ENCODE results near the gene PLA2G6.
A peak's percentile ranks its signal among the peaks of the same experiment; 100 is the strongest.

The PLA2G6 gene

DNA sequence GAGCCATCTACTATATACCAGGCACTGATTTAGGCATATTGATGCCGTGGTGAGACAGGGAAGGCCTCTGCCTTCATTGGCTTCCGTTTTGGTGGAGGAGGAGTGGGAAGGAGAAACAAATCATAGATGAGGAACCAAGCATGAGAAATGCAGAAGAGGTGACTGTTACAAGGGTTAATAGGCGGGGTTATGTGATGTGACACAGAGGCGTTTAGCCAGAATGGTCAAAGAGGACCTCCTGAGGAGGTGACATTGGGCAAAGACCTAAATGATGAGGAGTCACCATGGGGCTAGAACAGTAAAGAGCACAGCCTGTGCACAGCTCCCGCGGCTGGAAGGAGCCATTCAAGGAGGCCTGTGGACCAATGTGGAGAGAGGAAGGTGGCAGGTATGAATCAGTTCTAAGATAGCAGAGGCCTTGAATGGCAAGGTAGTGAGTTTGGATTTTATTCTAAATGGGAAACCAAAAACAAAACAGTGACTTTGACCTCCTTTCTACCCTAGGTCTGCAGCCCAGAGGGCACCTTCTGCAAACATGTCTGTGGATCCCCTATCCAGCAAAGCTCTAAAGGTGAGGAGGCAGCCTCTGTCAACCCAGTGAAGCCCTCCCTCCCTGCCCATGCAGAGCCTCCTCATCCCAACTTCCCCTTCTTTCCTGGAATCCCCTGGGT lies 31.8 kb upstream of the PLA2G6 start:
- no peak for DNase-seq

DNA sequence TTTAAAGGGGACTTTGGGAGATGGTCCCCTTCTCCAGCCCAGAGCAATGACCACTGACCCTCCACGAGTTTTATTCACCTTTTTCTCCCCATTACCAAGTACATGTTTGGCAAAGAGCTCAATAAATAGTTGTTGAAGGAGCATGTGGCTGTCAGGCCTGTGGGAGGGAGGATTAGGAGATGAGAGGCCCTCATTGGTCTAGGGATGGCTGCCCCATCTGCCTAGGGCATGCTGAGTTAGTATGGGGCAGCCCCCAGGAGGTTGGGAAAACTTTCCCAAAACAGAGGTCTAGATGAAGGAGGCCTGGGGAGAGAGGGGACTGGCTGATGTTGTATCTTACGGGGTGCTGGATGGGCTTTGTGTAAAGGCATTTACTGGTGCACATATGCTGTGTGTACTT lies 30.8 kb upstream of the PLA2G6 start:
- no peak for DNase-seq

DNA sequence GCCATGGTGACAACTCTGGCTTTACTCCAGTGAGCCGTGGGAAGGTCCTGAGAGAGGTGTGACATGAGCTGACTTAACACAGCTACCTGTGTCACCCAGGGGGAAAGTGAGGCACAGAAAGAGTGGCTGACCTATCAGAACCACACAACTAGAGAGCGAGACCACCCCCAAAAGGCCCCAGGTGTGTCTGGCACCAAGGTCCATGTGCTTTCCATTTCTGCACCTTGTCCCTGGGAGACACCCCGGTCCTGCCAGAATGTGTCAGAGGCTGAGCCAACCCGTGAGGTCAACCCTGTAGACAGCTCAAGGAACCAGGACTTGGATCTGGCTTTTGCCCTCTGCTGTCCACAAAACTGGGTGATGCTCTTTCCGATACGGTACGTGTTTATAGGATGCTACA lies 29.9 kb upstream of the PLA2G6 start:
- DNase-seq = no peak

DNA sequence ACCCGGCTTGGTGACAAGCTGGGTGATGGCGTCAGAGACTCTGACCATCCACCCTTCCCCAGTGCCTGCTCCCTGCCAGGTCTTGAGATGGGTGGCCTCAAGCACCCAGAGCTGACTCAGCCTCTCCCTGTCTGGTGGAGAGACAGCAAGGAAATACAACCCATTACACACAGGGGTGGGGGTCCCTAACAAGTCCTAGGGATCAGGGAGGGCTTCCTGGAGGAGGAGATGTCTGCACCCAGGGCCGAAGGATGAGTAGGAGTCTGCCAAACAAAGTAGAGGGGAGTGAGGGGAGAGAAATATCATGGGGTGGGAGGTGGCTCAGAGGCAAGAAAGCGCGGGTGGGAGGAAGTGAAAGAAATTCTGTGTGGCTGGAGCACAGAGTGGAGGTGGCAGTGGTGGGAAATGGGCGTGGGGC lies 26.9 kb upstream of the PLA2G6 start:
- DNase-seq = no peak

DNA sequence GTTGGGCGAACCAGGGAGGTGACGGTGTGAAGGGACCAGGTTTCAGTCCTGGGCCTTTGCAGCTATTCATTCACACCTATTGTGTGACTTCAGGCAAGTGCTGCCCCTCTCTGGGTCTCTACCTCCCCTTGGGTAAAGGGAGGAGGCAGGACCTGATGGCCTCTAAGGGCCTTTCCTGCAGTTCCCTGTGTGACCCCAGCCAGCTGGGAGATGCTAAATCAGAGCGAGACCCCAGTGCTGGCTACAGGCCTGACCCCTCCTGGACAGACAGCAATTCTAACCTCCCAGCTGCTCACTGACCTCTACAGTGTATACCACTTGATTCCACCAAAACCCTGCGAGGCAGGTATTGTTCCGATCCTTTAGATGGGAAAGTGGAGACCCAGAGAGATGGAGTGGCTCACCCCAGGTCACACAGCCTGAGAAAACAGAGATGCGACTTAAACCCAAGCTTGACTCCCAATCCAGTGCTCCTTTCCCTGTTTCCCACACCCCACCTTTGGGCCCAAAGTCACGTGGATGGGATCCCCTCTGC lies 26.3 kb upstream of the PLA2G6 start:
- DNase-seq = no peak

DNA sequence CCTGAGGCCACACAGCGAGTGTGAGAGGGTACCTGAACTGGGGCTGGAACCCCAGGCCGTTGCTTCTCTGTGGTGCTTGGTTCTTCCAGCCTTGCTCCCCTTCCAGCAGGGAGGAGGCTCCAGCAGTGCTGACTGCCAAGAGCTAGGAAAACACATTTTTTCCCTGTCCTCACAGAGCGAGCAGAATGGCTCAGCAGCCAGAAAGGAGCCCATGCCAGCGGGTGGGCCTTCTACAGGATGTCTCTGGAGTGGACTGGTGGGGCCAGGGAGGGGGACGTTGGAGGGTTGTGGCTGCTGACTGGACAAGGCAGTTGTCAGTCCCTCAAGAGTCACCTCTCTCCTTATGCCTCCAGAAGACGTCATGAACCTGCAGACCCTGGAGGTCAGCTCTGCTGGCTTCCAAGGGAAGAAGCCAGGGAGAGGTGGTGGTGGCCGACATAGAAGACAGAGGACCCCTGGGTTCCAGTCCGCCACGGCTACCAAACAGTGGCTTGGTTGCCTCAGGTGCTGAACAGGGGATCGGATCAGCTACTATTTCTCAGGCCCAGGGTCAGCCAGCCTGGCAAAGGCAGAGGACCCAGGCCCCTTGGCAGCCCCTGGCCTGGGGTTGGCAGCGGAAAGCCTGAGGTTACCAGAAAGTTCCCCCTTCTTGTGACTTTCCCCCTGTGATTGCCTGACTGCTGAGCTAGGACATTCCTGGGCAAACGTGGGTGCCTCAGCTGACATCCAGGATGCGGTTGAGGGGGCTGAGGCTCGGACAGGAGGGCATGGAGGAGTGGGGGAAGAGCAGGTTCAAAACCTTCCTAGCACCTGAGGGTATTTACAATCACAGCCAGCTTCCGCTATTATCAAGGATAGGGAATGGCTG lies 23.9 kb upstream of the PLA2G6 start:
- no peak for DNase-seq

DNA sequence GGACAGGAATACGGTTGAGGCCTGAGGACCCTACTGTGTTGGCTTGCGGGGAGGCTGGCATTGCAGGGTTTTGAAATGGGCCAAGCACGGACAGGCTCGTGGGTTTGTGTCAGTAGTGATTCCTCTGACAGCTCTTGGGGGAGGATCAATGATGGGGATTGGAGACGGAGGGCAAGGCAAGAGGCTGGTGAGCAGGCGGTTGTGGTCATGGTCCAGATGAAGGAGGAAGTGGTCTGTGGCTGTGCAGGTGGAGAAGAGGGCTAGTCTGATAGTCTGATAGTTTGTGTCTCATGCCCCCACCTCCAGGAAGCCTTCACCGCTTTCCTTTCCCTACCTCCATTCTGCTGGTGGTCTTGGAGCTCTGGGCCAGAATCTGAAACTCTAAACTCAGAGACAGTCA lies 23.2 kb upstream of the PLA2G6 start:
- DNase-seq = no peak

DNA sequence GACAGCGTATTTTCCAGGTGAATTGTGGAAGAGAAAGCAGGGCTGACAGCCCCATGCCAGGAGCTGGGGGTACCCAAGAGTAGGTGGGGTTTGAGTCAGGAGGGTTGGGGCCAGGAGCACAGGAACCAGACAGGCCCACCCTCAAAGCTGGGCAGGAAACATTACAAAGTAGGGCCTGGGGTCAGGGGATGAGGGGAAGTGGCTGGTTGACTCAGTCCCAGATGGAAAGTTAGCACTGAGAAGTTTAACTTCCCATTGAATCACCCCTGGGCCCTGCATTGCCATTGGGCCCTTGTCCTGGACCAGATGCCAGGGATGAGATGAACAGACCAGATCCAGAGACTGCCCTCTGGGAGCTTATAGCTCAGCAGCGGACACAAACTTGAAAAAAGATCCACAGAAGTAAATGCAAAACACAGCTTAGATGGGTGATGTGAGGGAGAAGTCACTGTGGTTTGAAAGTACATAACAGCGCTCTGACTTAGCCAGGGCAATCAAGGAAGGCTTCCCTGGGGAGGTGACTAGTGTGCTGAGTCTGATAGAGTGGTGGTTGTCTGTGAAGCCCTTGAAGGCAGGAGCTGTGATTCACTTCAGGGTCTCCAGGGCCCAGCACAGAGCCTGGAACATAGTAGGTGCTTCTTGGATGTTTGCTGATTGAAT lies 22.4 kb upstream of the PLA2G6 start:
- no peak for DNase-seq

DNA sequence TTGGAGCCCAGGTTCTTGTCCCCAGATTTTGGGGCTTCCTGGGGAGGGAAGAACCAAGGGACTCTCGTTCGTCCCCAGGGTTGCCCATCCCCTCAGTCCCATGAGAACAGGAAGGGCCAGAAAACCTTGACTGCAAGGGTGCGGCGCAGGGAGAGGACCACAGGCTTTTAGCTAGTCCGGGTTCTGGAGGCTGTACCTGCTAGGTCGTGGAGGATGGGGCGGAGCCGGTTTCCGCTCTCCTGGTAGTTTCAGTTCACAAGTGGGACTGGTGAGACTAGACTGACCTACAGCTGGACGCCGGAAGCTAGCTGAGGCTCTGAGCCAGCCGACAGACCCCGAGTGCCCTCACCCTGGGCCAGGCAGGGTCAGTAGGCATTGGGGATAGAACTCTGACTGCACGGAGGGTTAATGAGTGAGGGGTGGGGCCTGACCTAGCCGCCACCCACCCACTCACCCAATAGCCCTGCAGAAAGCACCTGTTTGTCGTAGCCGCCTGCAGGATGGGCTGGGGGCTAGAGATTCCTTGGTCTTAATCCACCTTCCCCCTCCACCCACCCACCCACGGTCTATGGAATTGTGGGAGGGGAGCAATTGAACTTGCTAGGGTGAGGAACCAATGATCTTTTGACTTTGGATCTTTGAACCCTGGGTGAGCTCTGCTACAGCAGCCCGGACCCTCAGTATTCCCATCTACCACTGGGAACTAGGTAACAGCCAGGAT lies 21.6 kb upstream of the PLA2G6 start:
- DNase-seq = peak; percentile 29

DNA sequence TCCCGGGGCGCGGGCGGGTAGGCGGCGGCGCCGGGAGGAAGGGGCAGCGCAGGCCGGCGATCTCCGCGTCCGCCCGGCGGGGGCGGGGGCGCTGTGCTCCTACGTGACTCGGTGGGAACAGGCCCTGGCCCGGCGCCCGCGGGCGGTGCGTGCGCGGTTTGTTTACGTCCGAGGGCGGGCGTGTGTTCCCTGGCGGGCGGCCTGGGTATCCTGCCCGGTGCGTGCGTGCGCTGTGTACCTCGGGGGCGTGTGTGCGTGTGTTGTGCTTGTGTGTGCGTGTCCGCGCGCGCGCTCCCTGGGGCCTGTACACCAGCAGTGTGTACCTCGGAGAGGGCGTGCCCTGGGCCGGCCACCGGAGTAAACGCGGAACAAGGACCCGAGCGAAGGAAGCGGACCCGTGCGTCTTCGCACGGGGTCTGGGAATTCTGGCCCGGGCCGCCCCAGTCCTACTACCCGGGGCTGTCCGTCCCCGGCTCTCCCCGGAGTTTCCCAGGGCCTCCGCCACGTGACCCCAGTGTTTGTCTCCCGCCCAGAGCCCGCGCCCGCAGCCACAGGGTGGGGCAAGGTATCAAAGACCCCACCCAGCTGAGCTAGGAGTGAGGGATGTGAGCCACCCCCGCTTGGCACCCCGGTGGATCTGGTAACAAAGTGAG lies 20.9 kb upstream of the PLA2G6 start:
- DNase-seq = peak; percentile 54

DNA sequence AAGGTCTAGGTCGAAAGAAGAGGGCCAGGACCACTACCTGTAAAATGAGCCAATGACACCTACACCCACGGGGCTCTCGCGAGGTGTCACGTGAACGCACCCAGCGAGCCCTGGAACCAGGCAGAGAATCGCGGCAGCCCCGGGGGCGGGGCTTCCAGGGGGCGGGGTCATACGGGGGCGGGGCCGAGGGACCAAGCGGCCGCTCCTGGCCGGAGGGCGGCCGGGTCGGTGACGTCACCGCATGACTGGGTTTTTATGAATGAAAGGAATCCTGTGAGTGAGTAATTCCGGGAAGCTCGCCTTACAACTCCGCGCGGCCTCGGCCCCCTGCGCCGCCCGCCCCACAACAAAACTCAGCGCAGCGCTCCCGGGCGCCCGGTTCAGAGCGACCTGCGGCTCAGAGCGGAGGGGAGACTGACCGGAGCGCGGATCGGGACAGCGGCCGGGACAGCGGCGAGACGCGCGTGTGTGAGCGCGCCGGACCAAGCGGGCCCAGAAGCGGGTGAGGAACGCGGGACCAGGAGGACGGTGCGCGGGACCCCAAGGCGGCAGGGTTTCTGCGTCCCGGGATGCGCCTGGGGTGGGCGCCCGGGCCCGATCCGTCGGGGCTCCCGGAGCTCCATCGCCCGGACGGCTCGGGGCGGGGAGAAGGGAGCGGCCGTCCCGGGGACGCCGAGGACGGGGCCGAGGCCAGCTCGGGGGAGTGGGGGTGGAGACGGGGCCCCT lies 20.2 kb upstream of the PLA2G6 start, which contains the start of gene MAFF:
Gene MAFF (plus strand): TSS at position 284 of the 726 bp plus-strand sequence. CDS start 11,860 bp downstream, outside the sequence.
- peak; percentile 87 for DNase-seq

DNA sequence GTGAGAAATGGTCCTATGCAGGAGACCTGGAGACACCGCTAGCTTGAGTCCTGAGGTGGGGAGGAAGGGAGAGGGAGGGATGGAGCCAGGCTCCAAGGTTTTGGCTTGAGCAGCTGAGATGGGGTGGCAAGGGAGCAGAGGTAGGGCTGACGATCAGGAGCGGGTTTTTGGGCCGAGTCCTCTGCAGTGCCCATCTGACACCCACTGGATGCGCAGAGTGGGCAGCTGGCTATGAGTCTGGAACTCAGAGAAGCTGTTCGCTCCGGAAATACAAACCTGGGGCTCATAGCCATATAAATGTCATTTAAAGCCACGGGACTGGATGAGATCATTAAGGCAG lies 19.7 kb upstream of the PLA2G6 start:
- no peak for DNase-seq

DNA sequence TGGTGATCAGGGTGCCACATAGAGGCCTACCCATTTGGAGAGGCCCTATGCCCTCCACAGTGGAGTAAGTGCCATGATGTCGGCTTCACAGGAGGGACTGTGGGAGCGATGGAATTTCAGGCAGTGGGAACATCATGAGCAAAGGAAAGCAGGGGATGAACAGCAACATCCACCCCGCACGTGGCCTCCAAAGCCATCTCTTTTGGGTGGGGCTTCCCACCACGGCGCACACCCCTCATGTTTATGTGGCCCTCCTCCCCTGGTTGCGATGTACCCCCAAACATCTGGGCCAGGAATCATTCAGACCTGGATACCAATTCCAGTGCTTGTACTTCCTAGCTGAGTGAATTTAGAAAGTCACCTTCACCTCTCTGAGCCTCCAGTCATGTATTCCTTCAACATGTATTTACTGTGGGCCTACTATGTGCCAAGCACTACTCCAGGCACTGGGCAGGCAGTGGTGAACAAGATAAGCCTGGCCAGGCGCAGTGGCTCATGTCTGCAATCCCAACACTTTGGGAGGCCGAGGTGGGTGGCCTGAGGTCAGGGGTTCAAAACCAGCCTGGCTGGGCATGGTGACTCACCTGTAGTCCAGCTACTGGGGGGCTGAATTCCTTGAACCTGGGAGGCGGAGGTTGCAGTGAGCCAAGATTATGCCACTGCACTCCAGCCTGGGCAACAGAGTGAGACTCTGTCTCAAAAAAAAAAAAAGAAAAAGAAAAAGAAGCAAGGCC lies 18.4 kb upstream of the PLA2G6 start:
- DNase-seq = no peak

DNA sequence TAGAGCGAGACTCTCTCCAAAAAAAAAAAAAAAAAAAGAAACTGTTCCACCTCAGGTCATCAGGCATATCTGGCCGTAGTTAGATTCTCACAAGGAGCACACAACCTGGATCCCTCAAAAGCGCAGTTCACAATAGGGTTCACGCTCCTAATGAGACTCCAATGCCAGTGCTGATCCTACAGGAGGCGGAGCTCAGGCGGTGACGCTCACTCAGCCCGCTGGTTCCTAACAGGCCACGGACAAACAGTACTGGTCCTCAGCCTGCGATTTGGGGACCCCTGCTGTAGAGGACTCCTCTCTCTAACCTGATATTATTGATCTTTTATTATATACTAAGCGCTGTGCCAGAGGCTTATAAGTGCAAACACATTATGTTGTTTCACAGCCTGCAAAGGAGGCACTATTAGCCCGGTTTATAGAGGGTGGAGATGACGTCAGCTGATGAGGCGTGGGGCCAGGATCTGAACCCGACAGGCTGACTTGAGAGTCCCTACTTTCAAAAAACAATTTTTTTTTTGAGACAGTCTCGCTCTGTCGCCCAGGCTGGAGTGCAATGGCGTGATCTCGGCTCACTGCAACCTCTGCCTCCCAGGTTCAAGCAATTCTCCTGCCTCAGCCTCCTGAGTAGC lies 15.3 kb upstream of the PLA2G6 start:
- no peak for DNase-seq

DNA sequence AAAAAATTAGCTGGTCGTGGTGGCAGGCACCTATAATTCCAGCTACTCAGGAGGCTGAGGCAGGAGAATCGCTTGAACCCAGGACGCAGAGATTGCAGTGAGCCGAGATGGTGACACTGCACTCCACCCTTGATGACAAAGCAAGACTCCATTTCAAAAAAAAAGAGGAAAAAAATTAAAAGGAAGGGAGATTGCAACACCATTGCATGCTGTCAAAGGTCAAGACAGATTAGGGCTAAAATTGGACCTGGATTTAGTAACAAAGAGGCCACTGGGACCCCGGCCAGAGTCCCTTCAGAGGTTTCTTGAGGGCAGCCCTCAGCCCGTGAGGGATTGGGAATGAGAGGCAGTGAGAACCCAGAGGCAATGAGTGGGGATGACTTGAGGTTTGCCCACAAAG lies 11.9 kb upstream of the PLA2G6 start:
- no peak for DNase-seq

DNA sequence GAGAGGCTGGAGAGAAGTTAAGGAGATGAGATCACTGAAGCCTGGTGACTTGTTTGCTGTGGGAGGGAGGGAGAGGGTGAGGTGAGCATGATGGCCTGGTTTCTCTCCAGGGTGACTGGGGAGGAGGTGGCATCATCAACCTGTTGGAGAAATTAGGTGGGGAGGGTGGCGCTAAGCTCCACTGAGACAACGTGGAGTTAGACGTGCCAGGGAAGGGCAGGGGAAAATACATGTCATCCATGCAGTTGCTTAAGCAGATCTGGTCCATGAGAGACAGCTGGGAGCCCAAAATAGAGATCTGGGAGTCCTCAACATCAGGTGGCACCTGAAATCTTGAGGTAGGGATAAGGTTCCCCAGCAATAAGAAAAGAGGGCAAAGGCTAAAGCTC lies 10.8 kb upstream of the PLA2G6 start:
- DNase-seq = no peak

DNA sequence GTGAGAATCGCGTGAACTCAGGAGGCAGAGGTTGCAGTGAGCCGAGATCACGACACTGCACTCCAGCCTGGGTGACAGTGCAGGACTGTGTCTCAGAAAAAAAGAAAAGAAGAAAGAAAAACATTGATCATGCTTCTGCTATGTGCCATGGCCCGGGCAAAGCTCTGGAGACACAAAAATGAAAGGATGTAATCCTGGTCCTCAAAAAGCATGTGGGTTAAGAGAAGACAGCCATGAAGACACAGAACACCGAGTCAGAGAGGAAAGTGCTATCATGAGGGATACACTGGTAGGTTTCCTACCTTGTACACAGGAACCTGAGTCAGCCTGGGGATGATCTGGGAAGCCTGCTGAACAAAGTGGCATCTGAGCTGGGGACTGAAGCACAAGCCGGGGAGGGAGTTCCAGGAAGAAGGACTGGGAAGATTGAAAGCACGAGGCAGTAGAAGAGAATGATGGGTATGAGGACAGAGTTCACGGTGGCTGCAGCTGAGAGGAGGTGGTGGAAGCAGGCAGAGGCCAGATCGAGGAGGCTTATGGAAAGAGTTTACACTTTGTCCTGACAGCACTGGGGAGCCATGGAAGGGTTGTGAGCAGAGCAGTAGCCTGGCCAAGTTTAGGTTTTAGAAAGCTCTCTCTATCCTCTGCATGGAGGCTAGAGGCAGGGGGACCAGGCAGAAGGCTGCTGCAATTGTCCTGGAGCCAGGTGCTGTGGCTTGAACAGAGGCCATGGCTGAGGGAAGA lies 10.3 kb upstream of the PLA2G6 start:
- DNase-seq = no peak

DNA sequence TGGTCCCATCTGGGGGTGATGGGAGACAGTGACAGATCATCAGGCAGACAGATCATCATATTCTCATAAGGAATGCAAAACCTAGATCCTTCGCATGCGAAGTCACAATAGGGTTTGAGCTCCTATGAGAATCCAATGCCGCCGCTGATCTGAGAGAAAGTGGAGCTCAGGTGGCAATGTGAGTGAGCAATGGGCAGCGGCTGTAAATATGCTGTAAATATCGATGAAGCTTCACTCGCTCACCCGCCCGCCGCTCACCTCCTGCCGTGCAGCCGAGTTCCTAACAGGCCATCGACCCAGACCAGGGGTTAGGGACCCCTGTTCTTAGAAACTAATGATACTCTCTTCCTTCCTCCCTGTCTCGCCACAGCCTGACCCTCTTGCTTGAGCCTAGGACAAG lies 9.4 kb upstream of the PLA2G6 start:
- DNase-seq = no peak

DNA sequence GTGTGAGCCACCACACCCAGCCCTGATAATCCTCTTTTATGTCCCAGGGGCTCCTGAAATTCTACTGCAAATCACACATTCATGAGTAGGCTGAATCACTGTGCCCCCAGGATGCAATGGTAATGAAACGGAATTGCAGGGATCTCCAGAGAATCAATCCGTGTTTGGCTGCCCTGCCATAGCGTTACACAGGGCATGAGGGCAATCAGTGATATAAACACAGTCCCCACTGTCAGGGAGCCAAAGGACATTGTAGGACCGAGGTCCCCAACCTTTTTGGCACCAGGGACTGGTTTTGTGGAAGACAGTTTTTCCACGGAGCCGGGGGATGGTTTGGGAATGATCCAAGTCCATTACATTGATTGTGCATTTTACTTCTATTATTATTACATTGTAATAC lies 9.0 kb upstream of the PLA2G6 start:
- no peak for DNase-seq

DNA sequence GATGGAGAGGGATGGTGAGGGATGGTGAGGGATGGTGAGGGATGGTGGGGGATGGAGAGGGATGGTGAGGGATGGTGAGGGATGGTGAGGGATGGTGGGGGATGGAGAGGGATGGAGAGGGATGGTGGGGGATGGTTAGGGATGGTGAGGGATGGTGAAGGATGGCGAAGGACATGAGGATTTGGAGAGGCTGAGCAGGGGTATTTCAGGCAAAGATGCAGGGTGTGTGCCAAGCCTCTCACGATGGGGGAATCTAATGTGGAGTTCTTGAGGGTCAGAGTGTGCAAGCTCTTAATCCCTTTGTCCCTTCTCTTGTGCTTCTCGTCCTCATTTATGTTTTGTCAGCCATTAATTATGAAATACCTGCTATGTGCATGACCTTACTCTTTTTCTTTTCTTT lies 7.5 kb upstream of the PLA2G6 start:
- DNase-seq = no peak
